Myocyte (in vitro differentiated cells): ENCODE results near the gene MTRFR. TPM values are rescaled to one million over a fixed set of nuclear protein-coding genes. Genes with fewer than 3 reads are reported as not detected.
A peak's percentile ranks its signal among the peaks of the same experiment; 100 is the strongest.
"Not testable (repeated sequence)": the region's sequence is repeated elsewhere in the genome, so short reads cannot be mapped to it uniquely, and the experiment has no call there.

Experiments
- DNase-seq: peaks from one replicate; pipeline ENCODE4 v3.0.0-alpha.2; 2012; ENCODE audit warnings: low read depth
- polyA plus RNA-seq: library from polyadenylated mRNA; unstranded; fragments of >200 nt; gene quantifications from one replicate; pipeline ENCODE4 v1.2.1, GENCODE V29; 2012; ENCODE audit warnings: missing spikeins
- total RNA-seq: library from RNA; depleted of rRNA; stranded (reverse); fragments of >200 nt; gene quantifications from 2 replicates; pipeline ENCODE4 v1.2.3, GENCODE V29; 2014

MTRFR gene
- total RNA-seq: 7.5 and 8.7 TPM in 2 replicates
- polyA plus RNA-seq: 16.0 TPM

- DNase-seq: peak; percentile 100
Measured at GRCh38 chr12:123232807-123233504, at the start of gene MTRFR, which contains the start of gene MPHOSPH9. MTRFR (plus strand) TSS chr12:123233436; CDS start chr12:123253675, 20,239 bp downstream. MPHOSPH9 (minus strand) TSS chr12:123233141; CDS start chr12:123230364, 2,777 bp downstream.

DNA sequence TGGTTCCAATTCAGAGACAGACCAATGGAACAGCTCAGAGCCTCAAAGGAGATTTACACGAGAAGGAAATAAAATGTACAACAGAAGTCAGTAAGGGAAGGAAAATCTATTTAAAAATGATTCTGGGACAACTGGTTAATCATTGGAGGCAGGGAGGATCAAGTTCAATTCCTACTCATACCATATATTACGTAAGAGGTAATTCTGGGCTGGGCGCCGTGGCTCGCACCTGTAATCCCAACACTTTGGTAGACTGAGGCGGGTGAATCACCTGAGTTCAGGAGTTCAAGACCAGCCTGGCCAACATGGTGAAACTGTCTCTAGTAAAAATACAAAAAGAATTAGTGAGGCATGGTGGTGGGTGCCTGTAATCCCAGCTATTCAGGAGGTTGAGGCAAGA is 45.6 kb upstream of the MTRFR start:
- DNase-seq: no peak

- DNase-seq: no peak
Measured at GRCh38 chr12:123199936-123200335, 33.3 kb upstream of the MTRFR start.

GRCh38 chr12:123200414-123200813 is 32.8 kb upstream of the MTRFR start:
- no peak for DNase-seq

GRCh38 chr12:123206794-123207193 is 26.4 kb upstream of the MTRFR start:
- peak; percentile 35 for DNase-seq

DNA sequence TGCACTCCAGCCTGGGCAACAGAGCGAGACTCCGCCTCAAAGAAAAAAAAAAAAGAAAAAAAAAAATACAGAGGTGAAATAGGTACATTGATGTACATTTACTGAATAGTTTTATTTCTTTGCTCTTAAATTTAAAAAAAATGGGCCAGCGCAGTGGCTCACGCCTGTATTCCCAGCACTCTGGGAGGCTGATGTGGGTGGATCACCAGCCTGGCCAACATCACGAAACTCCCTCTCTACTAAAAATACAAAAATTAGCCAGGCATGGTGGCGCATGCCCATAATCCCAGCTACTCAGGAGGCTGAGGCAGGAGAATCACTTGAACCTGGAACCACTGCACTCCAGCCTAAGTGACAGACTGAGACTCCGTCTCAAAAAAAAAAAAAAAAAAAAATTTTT is 25.4 kb upstream of the MTRFR start:
- DNase-seq: not testable (repeated sequence)

DNA sequence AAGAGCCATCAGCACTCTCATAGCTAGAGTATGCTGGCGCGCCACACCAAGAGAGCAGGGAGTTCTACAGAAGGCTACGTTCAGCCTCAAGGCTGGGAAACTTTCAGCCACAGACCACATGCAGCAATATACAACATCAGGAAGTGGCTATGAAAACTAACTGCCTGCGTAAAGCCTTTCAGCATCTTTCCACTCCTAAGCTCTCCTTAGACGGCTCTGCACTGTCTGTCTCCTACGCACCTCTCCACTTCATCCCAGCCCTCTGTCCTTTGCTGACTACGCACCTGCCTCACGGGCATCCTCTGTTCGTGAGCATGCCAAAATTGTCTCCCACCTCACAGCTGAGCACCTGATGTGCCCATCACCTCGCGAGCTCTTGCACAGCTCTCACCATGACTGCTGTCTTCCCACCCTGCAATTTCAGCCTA is 10.0 kb upstream of the MTRFR start:
- DNase-seq: no peak

- DNase-seq: no peak
Measured at GRCh38 chr12:123225443-123225842, 7.8 kb upstream of the MTRFR start.

DNA sequence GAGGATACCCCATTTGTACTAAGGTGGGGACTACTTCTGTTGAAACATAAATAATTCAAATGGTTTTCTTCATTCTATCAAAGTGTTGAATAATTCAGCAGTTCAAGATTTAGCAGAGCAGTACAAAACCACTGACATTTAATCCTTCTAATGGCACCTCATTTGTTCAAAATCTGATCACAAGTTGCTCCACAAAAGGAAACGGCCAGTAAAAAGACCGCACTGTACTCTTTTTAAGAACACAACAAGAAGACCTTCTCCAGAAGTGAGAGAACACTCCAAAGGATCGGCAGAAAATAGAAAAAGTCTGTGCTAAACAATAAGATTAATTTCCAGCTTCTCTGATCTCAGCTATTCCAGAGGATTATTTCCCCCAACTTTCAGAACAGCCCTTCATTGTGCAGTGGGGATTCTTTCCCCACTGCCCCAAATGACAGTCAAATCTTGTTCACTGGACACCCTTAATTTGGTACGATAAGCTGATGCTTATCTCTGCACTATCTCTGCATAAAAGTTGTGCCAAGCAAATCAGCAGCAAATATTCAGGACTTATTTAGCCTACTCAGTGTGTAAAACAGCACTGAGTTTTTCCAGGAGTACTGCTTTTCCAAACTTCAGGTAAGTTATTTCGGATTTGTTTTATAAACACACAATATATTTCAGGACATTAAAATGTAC is 5.5 kb upstream of the MTRFR start:
- DNase-seq: no peak

GRCh38 chr12:123229051-123229450 is 4.2 kb upstream of the MTRFR start:
- no peak for DNase-seq

- DNase-seq: no peak
Measured at GRCh38 chr12:123231931-123232330, 1.3 kb upstream of the MTRFR start.

- DNase-seq: no peak
Measured at GRCh38 chr12:123232472-123232806, 797 bp upstream of the MTRFR start.

GRCh38 chr12:123233505-123234308 is 471 bp downstream of the MTRFR start:
- DNase-seq: no peak

- peak; percentile 74 for DNase-seq
Measured at GRCh38 chr12:123237646-123238329, 4.6 kb downstream of the MTRFR start.

DNA sequence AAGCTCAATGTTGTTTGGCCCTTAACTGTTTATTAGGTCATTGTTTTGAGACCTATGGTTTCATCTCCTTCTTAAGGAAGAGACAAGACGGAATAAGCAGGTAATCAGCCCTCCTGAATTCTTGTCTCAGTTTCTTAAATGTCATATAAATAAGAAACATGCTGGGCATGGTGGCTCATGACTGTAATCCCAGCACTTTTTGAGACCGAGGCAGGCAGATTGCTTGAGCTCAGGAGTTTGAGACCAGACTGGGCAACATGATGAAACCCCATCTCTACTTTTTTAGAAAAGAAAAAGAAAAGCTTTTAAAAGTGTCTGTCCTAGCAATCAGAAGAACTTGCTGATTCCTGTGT is 5.1 kb downstream of the MTRFR start:
- DNase-seq: no peak

GRCh38 chr12:123238961-123239360 is 5.7 kb downstream of the MTRFR start:
- DNase-seq: no peak

- DNase-seq: peak; percentile 22
Measured at GRCh38 chr12:123242116-123242904, 9.1 kb downstream of the MTRFR start.

- no peak for DNase-seq
Measured at GRCh38 chr12:123243671-123244262, 10.5 kb downstream of the MTRFR start.

DNA sequence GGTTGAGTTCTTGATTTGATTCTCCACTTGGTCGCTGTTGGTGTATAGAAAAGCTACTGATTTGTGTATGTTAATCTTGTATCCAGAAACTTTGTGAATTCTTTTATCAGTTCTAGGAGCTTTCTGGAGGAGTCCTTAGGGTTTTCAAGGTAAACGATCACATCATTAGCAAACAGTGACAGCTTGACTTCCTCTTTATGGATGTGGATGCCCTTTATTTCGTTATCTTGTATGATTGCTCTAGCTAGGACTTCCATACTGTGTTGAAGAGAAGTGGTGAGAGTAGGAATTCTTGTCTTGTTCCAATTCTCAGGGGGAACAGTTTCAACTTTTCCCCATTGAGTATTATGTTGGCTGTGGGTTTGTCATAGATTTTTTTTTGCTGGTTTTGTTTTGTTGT is 12.4 kb downstream of the MTRFR start:
- DNase-seq: no peak

- not testable (repeated sequence) for DNase-seq
Measured at GRCh38 chr12:123248129-123248528, 14.9 kb downstream of the MTRFR start.
